Eye (tissue), 1 donor: ENCODE measurements around the gene PARD3.
"Not testable (repeated sequence)": the region's sequence is repeated elsewhere in the genome, so short reads cannot be mapped to it uniquely, and the experiment has no call there.

Experiments used
- DNase-seq: peaks from one replicate; pipeline ENCODE4 v3.0.0-alpha.2; 2015

PARD3 gene

GRCh38 chr10:34815185-34816084, at the start of gene PARD3:
TSS of gene PARD3 (minus strand) at chr10:34815296. CDS start at chr10:34814995, 301 bp downstream.
- peak; percentile 92 for DNase-seq

DNA sequence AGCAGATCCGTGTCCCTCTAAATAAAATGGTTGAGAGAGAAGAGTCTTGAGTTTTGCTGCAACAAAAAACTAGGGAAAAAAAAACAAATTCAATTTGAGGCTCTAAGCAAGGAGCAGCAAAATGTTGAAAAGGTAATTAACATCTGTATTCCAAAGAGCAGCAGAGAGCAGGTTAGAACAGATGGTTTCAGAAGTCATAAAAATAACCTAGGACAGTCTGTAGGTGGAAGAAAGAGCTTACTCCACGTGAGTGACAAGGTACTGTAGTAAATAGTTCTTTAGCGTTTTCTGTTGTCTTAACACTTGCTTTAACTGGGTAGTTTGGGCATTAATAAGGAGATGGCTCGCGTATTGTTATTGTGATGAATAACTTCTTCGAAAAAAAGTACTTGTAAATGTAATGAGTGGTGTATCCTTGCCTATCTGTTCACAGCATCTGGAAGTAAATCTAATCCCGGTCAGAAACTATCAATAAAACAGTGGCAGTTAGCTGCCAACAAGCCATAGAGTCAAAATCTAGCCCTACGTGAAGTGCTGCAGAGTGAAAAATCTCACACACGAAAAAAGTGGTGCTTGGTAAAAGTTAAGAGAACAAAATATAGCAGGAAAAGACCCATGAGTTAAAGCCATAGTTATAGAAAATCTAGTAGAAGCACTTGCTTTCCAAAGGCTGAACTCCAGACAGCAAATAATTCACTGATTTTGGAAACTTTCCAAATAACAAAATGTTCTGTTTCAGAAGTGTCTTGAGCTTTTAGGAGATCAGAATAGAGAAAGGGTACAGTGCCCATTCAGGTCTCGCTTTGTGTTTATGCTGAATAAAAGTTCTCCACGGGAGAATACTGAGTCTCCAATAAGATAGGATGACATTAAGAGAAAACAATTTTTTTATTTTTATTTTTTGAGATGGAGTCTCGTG, 49.3 kb upstream of the PARD3 start:
- DNase-seq = no peak

DNA sequence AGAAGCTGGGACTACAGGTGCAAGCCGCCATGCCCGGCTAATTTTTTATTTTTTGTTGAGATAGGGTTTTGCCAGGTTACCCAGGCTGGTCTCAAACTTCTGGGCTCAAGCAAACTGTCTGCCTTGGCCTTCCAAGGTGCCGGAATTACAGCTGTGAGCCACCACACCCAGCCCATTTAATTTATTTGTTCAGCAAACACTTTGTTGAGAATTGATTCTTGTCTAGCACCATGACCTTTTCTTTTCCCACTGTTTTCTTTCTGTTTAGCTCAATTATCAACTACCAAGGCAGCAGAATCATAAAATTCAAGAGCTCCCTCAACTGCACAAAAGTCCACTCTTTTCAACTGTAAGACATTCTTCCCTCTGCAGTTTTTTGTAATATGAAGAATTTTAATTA, 47.8 kb upstream of the PARD3 start:
- DNase-seq = no peak

DNA sequence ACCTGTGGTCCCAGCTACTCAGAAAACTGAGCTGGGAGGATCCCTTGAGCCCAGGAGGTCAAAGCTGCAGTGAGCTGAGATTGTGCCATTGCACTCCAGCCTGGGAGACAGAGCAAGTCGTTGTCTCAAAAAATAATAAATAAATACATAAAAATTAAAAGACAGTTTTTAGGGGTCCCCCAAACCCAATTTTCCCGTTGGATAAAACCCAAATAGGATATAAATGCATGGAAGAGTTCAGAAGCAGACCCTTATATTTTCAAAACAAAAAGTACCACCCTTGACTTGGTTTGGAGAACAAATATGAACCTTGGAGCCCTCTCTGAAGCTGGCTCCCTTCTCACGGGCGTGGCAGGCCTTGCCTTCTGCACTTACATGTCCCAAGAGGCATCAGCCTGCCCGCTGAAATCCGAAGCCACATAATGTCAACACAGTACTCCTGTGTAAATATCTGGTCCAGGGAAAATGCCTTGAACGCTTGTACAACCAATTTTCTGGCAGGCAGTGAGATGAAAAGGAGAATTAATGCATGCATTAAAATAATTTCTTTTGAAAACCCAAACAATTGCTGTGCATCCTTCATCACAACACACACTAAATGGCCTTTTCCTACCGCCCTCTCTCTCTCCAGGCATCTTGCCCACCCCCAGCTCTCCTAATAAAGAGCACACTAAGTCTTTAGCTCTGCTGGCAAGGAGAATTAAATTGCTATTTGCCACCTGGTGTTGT, 46.4 kb upstream of the PARD3 start:
- peak; percentile 48 for DNase-seq

DNA sequence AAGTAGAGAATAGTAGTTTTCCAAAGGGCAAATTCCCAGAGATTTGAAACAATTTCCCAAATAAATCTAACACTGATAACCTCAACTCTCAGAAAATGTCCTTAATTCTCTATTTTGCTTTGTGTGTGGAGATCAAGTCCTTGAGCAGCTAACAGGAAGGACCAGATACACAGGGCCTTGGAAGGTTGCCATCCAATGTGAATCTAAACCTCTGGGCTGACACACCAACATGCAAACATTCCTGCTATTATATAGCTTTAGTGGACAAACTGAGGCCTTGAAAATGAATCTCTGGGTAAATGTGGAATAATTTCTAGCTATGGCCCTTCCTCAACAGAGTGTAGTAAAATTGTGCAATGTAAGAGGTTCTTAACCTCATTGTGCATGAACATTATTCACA, 44.1 kb upstream of the PARD3 start:
- DNase-seq = no peak

DNA sequence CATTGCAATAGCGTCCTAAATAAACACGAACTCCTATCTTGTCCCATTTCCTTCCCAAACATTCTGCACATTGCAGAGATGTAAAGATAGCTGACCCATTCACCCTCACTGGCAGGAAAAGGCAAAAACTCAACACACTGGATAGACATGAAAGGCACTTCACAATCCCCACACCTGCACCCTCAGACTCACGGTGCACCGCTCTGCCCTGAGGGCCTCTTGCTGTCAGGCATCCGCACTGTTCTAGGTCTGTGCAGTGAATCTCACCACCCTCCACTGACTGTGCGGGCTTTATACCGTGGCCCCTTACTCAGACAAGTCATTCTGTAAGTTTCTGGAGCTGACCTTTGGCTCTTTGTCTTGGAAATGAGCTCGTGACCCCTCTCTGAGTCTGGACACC, 42.9 kb upstream of the PARD3 start:
- no peak for DNase-seq

- DNase-seq = peak; percentile 58
These were observed 39.1 kb upstream of the PARD3 start for GRCh38 chr10:34854147-34854601.

DNA sequence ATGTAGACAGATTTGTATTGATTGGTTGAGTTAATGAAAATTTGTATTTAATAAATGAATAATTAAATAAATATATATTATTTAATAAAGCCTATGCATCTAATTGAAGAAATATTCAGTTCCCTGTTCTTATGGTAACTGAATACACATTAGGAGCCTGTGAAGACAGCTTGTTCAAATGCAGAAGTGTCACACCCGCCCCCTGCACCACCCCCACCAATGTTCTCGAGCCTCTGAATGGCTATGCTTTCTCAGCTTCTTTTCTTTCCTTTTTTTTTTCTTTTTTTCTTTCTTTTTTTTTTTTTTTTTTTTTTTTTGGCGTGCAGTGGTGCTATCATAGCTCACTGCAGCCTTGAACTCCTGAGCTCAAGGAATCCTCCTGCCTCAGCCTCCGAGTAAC, 38.3 kb upstream of the PARD3 start:
- no peak for DNase-seq

- no peak for DNase-seq
These were observed 35.5 kb upstream of the PARD3 start for GRCh38 chr10:34850558-34850957.

DNA sequence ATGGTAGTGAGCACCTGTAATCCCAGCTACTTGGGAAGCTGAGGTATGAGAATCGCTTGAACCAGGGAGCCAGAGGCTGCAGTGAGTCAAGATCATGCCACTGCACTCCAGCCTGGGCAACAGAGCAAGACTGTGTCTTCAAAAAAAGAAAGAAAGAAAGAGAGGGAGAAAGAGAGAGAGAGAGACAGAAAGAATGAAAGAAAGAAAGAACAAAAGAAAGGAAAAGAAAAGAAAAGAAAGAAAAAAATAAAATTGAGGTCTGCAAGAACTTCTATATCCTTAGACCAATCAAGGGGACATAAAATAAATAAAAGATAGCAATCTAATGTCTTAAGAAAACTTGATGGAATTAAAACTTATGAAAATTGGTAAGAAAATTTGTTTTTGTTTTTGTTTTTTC, 34.9 kb upstream of the PARD3 start:
- DNase-seq = no peak

- no peak for DNase-seq
These were observed 30.0 kb upstream of the PARD3 start for GRCh38 chr10:34845070-34845469.

DNA sequence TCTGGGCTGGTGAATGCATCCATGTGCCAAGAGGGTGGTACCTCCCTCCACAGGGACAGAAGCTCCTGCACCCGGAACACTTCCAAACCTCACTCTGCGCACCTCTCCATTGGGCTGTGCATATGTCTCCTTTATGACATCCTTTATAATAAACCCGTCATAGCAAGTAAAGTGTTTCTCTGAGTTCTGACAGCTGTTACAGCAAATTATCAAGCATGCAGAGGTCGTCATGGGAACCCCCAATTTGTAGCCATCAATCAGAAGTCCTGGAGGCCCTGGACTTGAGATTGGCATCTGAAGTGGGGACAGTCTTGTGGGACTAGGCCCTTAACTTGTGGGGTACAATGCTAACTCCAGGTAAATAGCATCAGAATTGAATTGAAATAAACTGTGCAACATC, 29.4 kb upstream of the PARD3 start:
- DNase-seq = peak; percentile 65

DNA sequence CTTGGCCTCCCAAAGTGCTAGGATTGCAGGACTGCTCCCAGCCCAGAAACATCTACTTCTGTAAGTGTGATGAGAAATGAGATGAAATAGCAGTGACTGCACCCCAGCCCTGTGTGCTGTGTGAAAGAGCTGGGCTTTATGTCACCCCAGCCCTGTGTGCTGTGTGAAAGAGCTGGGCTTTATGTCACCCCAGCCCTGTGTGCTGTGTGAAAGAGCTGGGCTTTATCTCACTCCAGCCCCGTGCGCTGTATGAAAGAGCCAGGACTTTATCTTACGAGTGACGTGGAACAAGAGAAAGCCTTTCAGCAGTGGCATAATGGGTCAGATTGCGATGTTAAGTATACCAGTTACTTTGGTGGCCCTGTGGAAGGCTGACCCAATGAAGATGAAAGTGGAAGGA, 28.4 kb upstream of the PARD3 start:
- DNase-seq = not testable (repeated sequence)

DNA sequence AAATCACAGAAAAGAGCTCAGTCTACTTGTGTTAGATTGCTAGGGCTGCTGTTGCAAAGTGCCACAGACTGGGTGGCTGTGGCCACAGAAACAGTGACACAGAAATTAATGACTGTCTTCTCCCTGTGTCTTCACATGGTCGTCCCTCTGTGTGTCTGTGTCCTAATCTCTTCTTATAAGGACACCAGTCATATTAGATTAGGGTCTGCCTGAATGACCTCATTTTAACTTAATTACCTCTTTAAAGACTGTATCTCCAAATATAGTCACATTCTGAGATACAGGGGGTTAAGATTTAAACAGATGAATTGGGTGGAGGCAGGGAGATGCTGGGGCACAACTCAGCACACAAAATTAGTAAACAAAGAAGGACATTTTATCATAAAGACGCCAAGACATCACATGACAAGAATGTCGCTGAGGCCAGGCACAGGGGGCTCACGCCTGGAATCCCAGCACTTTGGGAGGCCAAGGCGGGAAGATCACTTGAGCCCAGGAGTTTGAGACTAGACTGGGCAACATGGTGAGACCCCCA, 23.3 kb upstream of the PARD3 start:
- peak; percentile 90 for DNase-seq

- no peak for DNase-seq
These were observed 20.9 kb upstream of the PARD3 start for GRCh38 chr10:34835908-34836508.

DNA sequence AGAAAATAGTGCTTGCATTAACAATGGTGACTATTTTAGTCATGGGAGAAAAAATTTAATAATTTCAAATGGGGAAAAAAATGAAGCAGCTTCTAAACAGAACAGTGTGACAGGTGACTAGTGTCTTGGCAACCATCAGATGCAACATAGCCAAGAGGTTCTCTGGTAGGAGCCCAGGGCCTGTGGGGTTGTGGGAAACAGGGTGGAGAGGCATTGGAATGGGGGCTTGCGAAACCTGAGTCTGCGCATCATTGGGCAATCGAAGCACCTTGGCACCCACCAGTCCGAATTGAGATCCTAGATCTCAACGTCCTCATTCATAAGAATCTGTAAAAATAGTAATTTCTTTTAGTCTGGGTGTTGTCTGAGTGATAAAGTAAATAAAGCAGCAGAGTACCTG, 19.2 kb upstream of the PARD3 start:
- no peak for DNase-seq

DNA sequence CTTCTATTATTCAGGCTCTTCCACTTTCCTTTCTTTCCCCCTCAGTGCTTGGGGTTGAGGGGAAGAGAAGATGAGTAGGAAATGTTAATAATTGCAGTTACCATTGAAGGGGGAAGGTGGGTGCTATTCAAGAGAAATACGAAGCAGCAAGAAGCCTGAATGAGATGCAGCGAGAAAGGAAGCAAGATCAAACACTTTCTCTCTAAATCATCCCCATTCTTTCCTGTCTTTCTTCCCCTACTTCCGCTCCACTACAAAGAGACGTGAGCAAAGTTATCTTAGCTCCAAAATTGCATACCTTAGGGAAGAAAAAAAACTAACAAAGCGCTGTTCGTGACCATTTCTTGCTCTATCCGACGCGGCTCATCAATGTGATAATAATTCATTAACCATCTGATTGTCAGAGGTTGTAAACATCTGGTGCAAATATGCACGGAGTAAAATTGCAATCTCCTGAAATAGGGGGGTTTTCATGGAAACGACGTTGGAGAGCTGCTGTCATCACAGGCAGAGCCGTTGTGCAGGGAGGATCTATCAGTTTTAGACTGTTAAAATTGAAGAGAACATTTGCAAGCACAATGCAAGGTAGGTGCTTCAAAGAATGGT, 15.2 kb upstream of the PARD3 start:
- no peak for DNase-seq

- DNase-seq = no peak
These were observed 12.0 kb upstream of the PARD3 start for GRCh38 chr10:34826857-34827766.

GRCh38 chr10:34826221-34826620, 11.1 kb upstream of the PARD3 start:
- no peak for DNase-seq

DNA sequence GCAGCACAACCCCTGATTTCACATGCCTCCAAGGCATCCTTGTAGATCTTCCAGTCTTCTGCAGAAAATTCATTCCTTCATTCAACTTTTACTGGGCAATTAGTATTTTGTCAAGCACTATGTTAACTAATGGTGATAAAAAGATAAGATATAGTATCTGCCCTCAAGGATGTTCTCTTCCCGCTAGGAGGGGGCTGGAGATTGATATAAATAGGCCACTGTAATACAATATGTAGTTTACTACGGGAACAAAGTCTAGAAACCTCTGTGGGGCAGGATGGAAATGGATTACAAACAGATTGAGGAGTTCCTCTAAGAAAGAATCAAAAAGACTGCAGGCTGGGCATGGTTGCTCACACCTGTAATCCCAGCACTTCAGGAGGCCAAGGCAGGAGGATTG, 10.3 kb upstream of the PARD3 start:
- DNase-seq = no peak

DNA sequence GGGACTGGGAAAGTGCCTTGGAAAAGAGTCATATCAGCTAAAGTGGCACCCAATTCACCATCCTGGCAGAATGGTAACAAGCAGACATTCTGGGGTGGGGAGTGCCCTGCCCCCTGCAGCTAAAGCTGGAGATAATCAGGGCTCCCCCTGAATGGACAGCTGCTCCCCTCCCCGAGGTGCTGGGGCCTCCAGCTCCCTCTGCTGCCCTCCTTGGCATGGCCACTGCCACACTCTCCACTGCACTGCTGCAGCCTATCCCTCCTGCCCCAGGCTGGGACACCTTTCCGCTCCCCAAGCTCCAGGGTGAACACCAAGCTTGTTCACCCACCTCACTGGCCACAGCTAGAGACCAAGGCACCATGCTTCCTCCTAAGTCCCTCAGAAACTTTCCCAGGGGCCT, 9.8 kb upstream of the PARD3 start:
- DNase-seq = no peak
